Gastroesophageal sphincter (tissue), 4 donors: Measurements from ENCODE around the gene TBC1D7. TPM values are rescaled to one million over a fixed set of nuclear protein-coding genes. Genes with fewer than 3 reads are reported as not detected.
A peak's percentile ranks its signal among the peaks of the same experiment; 100 is the strongest.

Experiments
- ATAC-seq: fragments of 150-250 bp; one replicate; pipeline ENCODE4 v1.9.1; 2016; ENCODE audit warnings: mild to moderate bottlenecking, moderate library complexity
- H3K27ac ChIP-seq, 4 donors: fragments of 200-600 bp; sonication (generic) in 3 of 4; 1 replicate in 3 of 4; 2 replicates in 1 of 4; pipeline ENCODE4 v1.5.1; 2016 to 2019
- H3K27me3 ChIP-seq: fragments of 200-600 bp; sonication (generic); one replicate; pipeline ENCODE4 v1.5.1; 2019
- H3K36me3 ChIP-seq, 2 donors: fragments of 200-600 bp; sonication (generic); one replicate each; pipeline ENCODE4 v1.5.1; 2019; ENCODE audit warnings: control low read depth in 1 of 2
- H3K4me1 ChIP-seq, 3 donors: fragments of 200-600 bp; sonication (generic); 1 replicate in 2 of 3; 2 replicates in 1 of 3; pipeline ENCODE4 v1.5.1; 2016 to 2019; ENCODE audit warnings: control low read depth in 2 of 3
- H3K4me3 ChIP-seq, 2 donors: fragments of 200-600 bp; sonication (generic); one replicate each; pipeline ENCODE4 v1.5.1; 2019; ENCODE audit warnings: mild to moderate bottlenecking in 1 of 2, moderate library complexity in 1 of 2
- H3K9me3 ChIP-seq, 3 donors: fragments of 200-600 bp; sonication (generic); one replicate each; pipeline ENCODE4 v1.5.1; 2017 to 2019; ENCODE audit warnings: control low read depth in 2 of 3
- CTCF ChIP-seq, 4 experiments: fragments of 200-600 bp in 2 of 4; fragments of 450-650 bp in 2 of 4; sonication (generic) in 1 of 4; IDR thresholded peaks; one replicate each; pipeline ENCODE4 v1.5.1; 2017 to 2019; ENCODE audit warnings: antibody characterized with exemption in 4 of 4, mild to moderate bottlenecking in 2 of 4, moderate library complexity in 2 of 4
- EP300 ChIP-seq: sonication (generic); formaldehyde crosslinking; IDR thresholded peaks from one replicate; pipeline ENCODE4 v1.6.1; 2017; ENCODE audit warnings: antibody characterized with exemption, mild to moderate bottlenecking
- POLR2A ChIP-seq, 2 donors: fragments of 450-650 bp; IDR thresholded peaks; one replicate each; pipeline ENCODE4 v1.6.1; 2017; ENCODE audit warnings: antibody characterized with exemption in 2 of 2, mild to moderate bottlenecking in 2 of 2, moderate library complexity in 1 of 2
- POLR2AphosphoS5 ChIP-seq: sonication (generic); formaldehyde crosslinking; IDR thresholded peaks from one replicate; pipeline ENCODE4 v1.6.1; 2017; ENCODE audit warnings: antibody characterized with exemption
- WGBS, 2 donors: methylation state at CpG; one replicate each; pipeline ENCODE4 v1.1.5; 2018; ENCODE audit warnings: low coverage in 1 of 2; 5-methylcytosine and 5-hydroxymethylcytosine counted together
- total RNA-seq, 4 donors: library from RNA; depleted of rRNA; stranded (reverse); fragments of >200 nt; gene quantifications; one replicate each; pipeline ENCODE4 v1.1.0, GENCODE V29; 2016

TBC1D7 gene
- total RNA-seq, 4 donors from 2014 or later, result 5.1 to 14.5 (median 7.3) TPM

DNA sequence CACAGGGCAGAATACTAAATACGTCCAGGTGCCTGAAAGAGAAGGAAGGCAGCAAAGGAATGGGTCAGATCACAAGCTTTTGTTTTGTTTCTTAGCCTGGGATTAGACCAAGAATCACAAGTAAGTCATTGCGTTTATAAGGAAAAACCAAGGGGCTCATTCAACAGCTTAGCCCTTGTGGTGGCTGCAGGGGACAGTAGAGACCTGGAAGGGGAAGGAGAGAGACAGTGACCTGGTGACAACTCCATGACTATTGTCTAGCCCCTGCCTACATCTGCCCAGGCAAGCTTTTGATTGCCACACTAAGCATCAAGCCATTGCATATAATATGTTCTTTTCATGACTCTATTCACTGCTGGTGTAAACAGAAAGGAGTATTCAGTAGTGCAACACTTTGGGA, 30.2 kb upstream of the TBC1D7 start:
- TF ChIP-seq POLR2A (IDR thresholded peaks at IDR 0.05) (no peak), POLR2AphosphoS5 (no peak), EP300 (no peak), CTCF (IDR thresholded peaks at IDR 0.05) (no peak)
- no peaks in the 10 kb centered on the region for H3K9me3 ChIP-seq
- 88 to 94% methylated on average over 2 of the region's 2 CpGs for WGBS, 2 donors
- no peak overlapping the region for H3K27ac ChIP-seq
- no peak for ATAC-seq
- H3K36me3 ChIP-seq, result peaks cover 0 to 6% of the 10 kb centered on the region in 2 donors
- H3K27me3 ChIP-seq, result no peaks in the 10 kb centered on the region
- H3K4me3 ChIP-seq, result no peak overlapping the region
- H3K4me1 ChIP-seq, result peaks cover 5 to 37% (median 8%) of the 10 kb centered on the region in 3 donors

GRCh38 chr6:13357551-13358075, 29.3 kb upstream of the TBC1D7 start:
- 80 to 85% methylated on average over 10 to 14 of the region's 14 CpGs for WGBS, 2 donors
- H3K9me3 ChIP-seq, result no peaks in the 10 kb centered on the region
- no peak overlapping the region for H3K4me3 ChIP-seq
- peaks cover 5 to 37% (median 8%) of the 10 kb centered on the region in 3 donors for H3K4me1 ChIP-seq
- peaks cover 0 to 2% of the 10 kb centered on the region in 2 donors for H3K36me3 ChIP-seq
- no peak overlapping the region for H3K27ac ChIP-seq
- ATAC-seq, result no peak
- TF ChIP-seq POLR2AphosphoS5 (no peak), CTCF (IDR thresholded peaks at IDR 0.05) (no peak), EP300 (no peak), POLR2A (IDR thresholded peaks at IDR 0.05) (no peak)
- no peaks in the 10 kb centered on the region for H3K27me3 ChIP-seq

GRCh38 chr6:13355999-13356785, 27.9 kb upstream of the TBC1D7 start:
- Histone ChIP-seq H3K9me3 (no peaks in the 10 kb centered on the region), H3K4me1 (peaks cover 5 to 37% (median 8%) of the 10 kb centered on the region in 3 donors), H3K27me3 (no peaks in the 10 kb centered on the region), H3K36me3 (no peaks in the 10 kb centered on the region), H3K27ac (no peak overlapping the region), H3K4me3 (no peak overlapping the region)
- 67 to 91% methylated on average over 4 to 6 of the region's 6 CpGs for WGBS, 2 donors
- TF ChIP-seq POLR2AphosphoS5 (no peak), EP300 (no peak), POLR2A (IDR thresholded peaks at IDR 0.05) (no peak), CTCF (IDR thresholded peaks at IDR 0.05) (no peak)
- no peak for ATAC-seq

- no peak for ATAC-seq
- no peak for TF ChIP-seq EP300
- no peak for TF ChIP-seq POLR2A (IDR thresholded peaks at IDR 0.05)
- TF ChIP-seq CTCF (IDR thresholded peaks at IDR 0.05), result no peak
- TF ChIP-seq POLR2AphosphoS5, result no peak
- Histone ChIP-seq H3K27ac (peak overlapping the region in 3 of 4 donors; percentile 1 to 54 (median 43)), H3K9me3 (no peaks in the 10 kb centered on the region), H3K4me3 (no peak overlapping the region), H3K36me3 (no peaks in the 10 kb centered on the region), H3K4me1 (peaks cover 5 to 29% (median 8%) of the 10 kb centered on the region in 3 donors), H3K27me3 (no peaks in the 10 kb centered on the region)
- 45 to 47% methylated on average over 6 to 7 of the region's 7 CpGs for WGBS, 2 donors
Measured at GRCh38 chr6:13355043-13355945, 27.0 kb upstream of the TBC1D7 start.
